Lower leg skin (tissue), 3 donors: ENCODE data around the gene WDFY4.

ENCODE experiments used
- POLR2A ChIP-seq, 2 donors: fragments of 450-650 bp; IDR thresholded peaks; one replicate each; pipeline ENCODE4 v1.6.1; 2016 to 2017; ENCODE audit warnings: antibody characterized with exemption in 2 of 2, mild to moderate bottlenecking in 1 of 2, moderate library complexity in 1 of 2
- TF ChIP-seq, protein P1 (sequence below), 3 donors: fragments of 450-650 bp; IDR thresholded peaks; one replicate each; pipeline ENCODE4 v1.5.1; 2016; ENCODE audit warnings: antibody characterized with exemption in 3 of 3, mild to moderate bottlenecking in 3 of 3, moderate library complexity in 2 of 3

- TF ChIP-seq, protein P1, sequence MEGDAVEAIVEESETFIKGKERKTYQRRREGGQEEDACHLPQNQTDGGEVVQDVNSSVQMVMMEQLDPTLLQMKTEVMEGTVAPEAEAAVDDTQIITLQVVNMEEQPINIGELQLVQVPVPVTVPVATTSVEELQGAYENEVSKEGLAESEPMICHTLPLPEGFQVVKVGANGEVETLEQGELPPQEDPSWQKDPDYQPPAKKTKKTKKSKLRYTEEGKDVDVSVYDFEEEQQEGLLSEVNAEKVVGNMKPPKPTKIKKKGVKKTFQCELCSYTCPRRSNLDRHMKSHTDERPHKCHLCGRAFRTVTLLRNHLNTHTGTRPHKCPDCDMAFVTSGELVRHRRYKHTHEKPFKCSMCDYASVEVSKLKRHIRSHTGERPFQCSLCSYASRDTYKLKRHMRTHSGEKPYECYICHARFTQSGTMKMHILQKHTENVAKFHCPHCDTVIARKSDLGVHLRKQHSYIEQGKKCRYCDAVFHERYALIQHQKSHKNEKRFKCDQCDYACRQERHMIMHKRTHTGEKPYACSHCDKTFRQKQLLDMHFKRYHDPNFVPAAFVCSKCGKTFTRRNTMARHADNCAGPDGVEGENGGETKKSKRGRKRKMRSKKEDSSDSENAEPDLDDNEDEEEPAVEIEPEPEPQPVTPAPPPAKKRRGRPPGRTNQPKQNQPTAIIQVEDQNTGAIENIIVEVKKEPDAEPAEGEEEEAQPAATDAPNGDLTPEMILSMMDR (IDR thresholded peaks at IDR 0.05): no peak
- no peak for TF ChIP-seq POLR2A (IDR thresholded peaks at IDR 0.05)
Measured at GRCh38 chr10:48799341-48800006, 114.8 kb downstream of the WDFY4 start.
